GM12891 (cell line): ENCODE measurements around the gene KIF25.

Experiments used
- POLR2A ChIP-seq: IDR thresholded peaks from 2 replicates; pipeline ENCODE4 v1.6.1; 2011; ENCODE audit warnings: low read depth, low read length, control low read depth
- POLR2AphosphoS5 ChIP-seq: IDR thresholded peaks from 2 replicates; pipeline ENCODE4 v1.6.1; 2011; ENCODE audit warnings: low read depth, low read length, control low read depth
- POU2F2 ChIP-seq: IDR thresholded peaks from 2 replicates; pipeline ENCODE4 v1.6.1; 2011; ENCODE audit warnings: low read depth, mild to moderate bottlenecking, control low read depth, low read length, moderate library complexity
- TAF1 ChIP-seq: IDR thresholded peaks from 2 replicates; pipeline ENCODE4 v1.6.1; 2011; ENCODE audit warnings: low read depth, low read length, control low read depth

DNA sequence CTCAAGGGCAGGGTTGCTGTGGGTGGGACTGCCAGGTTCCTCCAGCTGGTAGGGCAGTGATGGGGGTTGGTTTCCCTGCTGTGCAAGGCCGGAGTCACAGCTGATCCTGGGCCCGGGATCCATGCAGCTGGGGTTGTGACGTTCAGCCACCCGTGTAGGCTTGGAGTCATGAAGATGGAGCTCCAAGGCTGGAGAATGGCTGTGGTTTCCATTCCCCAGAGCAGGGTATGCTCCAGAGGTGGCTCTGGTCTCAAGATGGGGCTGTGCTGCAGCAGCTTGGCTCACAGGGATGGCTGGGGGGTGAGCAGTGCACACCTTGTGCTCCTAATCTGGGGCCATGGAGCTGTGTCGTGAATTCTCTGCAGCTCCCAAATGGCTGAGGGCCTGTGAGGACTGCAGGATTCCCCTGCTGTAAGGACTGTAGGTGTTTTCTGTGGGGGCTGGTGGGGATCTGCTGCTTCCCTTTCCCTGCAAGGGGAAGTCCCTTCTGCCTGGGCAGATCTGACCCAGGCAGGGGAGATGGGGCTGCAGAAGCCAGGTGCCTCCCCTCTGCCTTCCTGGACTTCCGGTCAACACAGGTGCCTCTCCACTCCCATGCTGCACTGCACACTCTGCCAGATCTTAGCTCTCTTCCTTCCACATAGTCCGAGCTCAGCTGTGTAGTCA is 15.9 kb downstream of the KIF25 start:
- TF ChIP-seq POLR2A: no peak
- no peak for TF ChIP-seq POLR2AphosphoS5
- TF ChIP-seq POU2F2: no peak
- no peak for TF ChIP-seq TAF1
